Neural cell (in vitro differentiated cells): ENCODE measurements around the gene WDR31. TPM values are rescaled to one million over a fixed set of nuclear protein-coding genes. Genes with fewer than 3 reads are reported as not detected.
"Not testable (repeated sequence)": the region's sequence is repeated elsewhere in the genome, so short reads cannot be mapped to it uniquely, and the experiment has no call there.

Experiments used
- H2AFZ ChIP-seq: fragments of 200-600, 300-800 bp; sonication (generic), shearing (Covaris generic); 2 replicates; pipeline ENCODE4 v1.6.0; 2014; ENCODE audit warnings: low read depth, mild to moderate bottlenecking, antibody characterized with exemption, low read length, moderate library complexity
- H3F3A ChIP-seq: fragments of 200-600 bp; shearing (Covaris generic); 2 replicates; pipeline ENCODE4 v1.6.1; 2016; ENCODE audit warnings: mild to moderate bottlenecking, moderate library complexity, mixed read lengths, antibody characterized with exemption, low read length; ENCODE audit not compliant: insufficient read depth, poor library complexity, severe bottlenecking
- H3K27ac ChIP-seq: fragments of 200-600, 300-800 bp; sonication (generic), shearing (Covaris generic); 2 replicates; pipeline ENCODE4 v1.5.1; 2014; ENCODE audit warnings: mild to moderate bottlenecking, low read length, moderate library complexity
- H3K27me3 ChIP-seq: fragments of 300-800, 200-600 bp; sonication (generic), shearing (Covaris generic); 2 replicates; pipeline ENCODE4 v1.6.0; 2014; ENCODE audit warnings: mild to moderate bottlenecking, low read depth, low read length, moderate library complexity; ENCODE audit not compliant: insufficient read depth
- H3K36me3 ChIP-seq: fragments of 300-800, 200-600 bp; sonication (generic), shearing (Covaris generic); 2 replicates; pipeline ENCODE4 v1.5.1; 2014; ENCODE audit warnings: mild to moderate bottlenecking, antibody characterized with exemption, low read length, moderate library complexity; ENCODE audit not compliant: insufficient read depth
- H3K4me2 ChIP-seq: fragments of 300-800, 200-600 bp; sonication (generic), shearing (Covaris generic); 2 replicates; pipeline ENCODE4 v1.6.0; 2014; ENCODE audit warnings: mild to moderate bottlenecking, low read length
- H3K4me3 ChIP-seq: fragments of 300-800, 200-600 bp; sonication (generic), shearing (Covaris generic); 2 replicates; pipeline ENCODE4 v1.5.1; 2014; ENCODE audit warnings: mild to moderate bottlenecking, low read length, moderate library complexity
- H3K79me2 ChIP-seq: fragments of 200-600 bp; shearing (Covaris generic); replicated peaks from 2 replicates; pipeline ENCODE4 v1.6.0; 2014; ENCODE audit warnings: mild to moderate bottlenecking, low read length, moderate library complexity; ENCODE audit not compliant: insufficient read depth
- H3K9ac ChIP-seq: fragments of 300-800, 200-600 bp; sonication (generic), shearing (Covaris generic); 2 replicates; pipeline ENCODE4 v1.6.1; 2016; ENCODE audit warnings: mild to moderate bottlenecking, low read length, mixed read lengths
- H3K9me2 ChIP-seq: fragments of 200-600 bp; shearing (Covaris generic); 2 replicates; pipeline ENCODE4 v1.6.1; 2016; ENCODE audit warnings: mild to moderate bottlenecking, low read length, mixed read lengths; ENCODE audit not compliant: insufficient read depth
- H3K9me3 ChIP-seq: fragments of 200-600, 300-800 bp; sonication (generic), shearing (Covaris generic); 2 replicates; pipeline ENCODE4 v1.6.1; 2016; ENCODE audit warnings: mild to moderate bottlenecking, mixed run types, low read length, moderate library complexity, mixed read lengths
- H4K20me1 ChIP-seq: fragments of 200-600 bp; shearing (Covaris generic); 2 replicates; pipeline ENCODE4 v1.6.1; 2016; ENCODE audit warnings: mild to moderate bottlenecking, mixed run types; ENCODE audit not compliant: insufficient read depth
- EP300 ChIP-seq: fragments of 450-650 bp; conservative IDR thresholded peaks from 2 replicates; pipeline ENCODE4 v1.6.1; 2014; ENCODE audit warnings: antibody characterized with exemption, mild to moderate bottlenecking, moderate library complexity; ENCODE audit not compliant: poor library complexity, severe bottlenecking
- EZH2 ChIP-seq: fragments of 200-600, 300-800 bp; shearing (Covaris generic), sonication (generic); IDR thresholded peaks from 2 replicates; pipeline ENCODE4 v1.6.1; 2014; ENCODE audit warnings: antibody characterized with exemption, low read length, borderline replicate concordance, mild to moderate bottlenecking; ENCODE audit not compliant: insufficient read depth, poor library complexity, severe bottlenecking
- MXI1 ChIP-seq: fragments of 450-650 bp; conservative IDR thresholded peaks from 2 replicates; pipeline ENCODE4 v1.6.1; 2014; ENCODE audit warnings: antibody characterized with exemption, mild to moderate bottlenecking; ENCODE audit not compliant: poor library complexity, severe bottlenecking
- POLR2AphosphoS5 ChIP-seq: IDR thresholded peaks from 2 replicates; pipeline ENCODE4 v1.6.1; 2012
- RAD21 ChIP-seq: fragments of 450-650 bp; conservative IDR thresholded peaks from 2 replicates; pipeline ENCODE4 v1.6.1; 2014; ENCODE audit warnings: antibody characterized with exemption, mild to moderate bottlenecking, moderate library complexity
- REST ChIP-seq: IDR thresholded peaks from 2 replicates; pipeline ENCODE4 v1.6.1; 2012; ENCODE audit warnings: borderline replicate concordance
- SMC3 ChIP-seq: fragments of 450-650 bp; conservative IDR thresholded peaks from 2 replicates; pipeline ENCODE4 v1.6.1; 2014; ENCODE audit warnings: antibody characterized with exemption, mild to moderate bottlenecking, moderate library complexity; ENCODE audit not compliant: poor library complexity
- TAF1 ChIP-seq: IDR thresholded peaks from 2 replicates; pipeline ENCODE4 v1.6.1; 2012; ENCODE audit warnings: low read depth
- polyA plus RNA-seq: library from polyadenylated mRNA; depleted of rRNA; stranded (reverse); fragments of >200 nt; gene quantifications from 2 replicates; pipeline ENCODE4 v1.2.3, GENCODE V29; 2014
- TF ChIP-seq, protein P1 (sequence below): fragments of 450-650 bp; IDR thresholded peaks from 2 replicates; pipeline ENCODE4 v1.5.1; 2014; ENCODE audit warnings: antibody characterized with exemption, mild to moderate bottlenecking, moderate library complexity; ENCODE audit not compliant: poor library complexity, severe bottlenecking

The WDR31 gene
- polyA plus RNA-seq, 1 donor from 2014 or later, result 0.59 TPM

DNA sequence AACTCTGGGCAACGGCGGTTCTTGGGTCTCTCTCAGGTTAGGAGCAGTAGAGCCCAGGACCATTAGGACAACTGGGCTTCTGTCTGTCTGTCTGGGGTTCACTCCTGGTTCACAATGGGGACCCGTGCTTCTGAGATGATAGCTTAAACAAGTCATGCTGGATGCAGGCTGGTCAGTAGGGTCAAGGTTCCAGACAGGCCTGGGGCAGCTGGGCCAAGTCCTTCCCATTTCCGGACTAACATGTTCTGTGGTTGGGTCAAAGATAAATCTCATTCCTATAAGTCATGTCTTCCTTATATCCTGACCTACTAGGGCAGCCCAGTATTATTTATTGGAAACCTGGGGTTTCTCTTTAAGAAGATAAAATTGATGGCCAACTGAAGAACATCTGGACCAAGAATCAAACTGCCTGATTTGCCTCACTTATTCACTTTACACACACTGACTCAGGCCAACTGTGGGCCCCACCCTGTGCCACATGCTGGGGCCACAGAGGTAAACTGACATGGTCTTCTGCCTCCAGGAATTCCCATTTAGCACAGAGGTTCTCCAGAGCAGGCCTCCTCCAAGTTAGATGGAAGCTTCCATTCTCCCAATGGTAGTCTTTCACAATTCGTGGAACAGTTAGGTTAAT lies 28.4 kb upstream of the WDR31 start:
- Histone ChIP-seq H3K4me2 (no peak overlapping the region), H3K9me2 (no peaks in the 10 kb centered on the region), H3K36me3 (no peaks in the 10 kb centered on the region), H3K9ac (no peak overlapping the region), H4K20me1 (no peaks in the 10 kb centered on the region), H3K9me3 (no peaks in the 10 kb centered on the region), H3K27me3 (no peaks in the 10 kb centered on the region), H3K79me2 (no peaks in the 10 kb centered on the region), H3F3A (no peaks in the 10 kb centered on the region), H3K27ac (no peak overlapping the region), H2AFZ (no peak overlapping the region), H3K4me3 (no peak overlapping the region)
- TF ChIP-seq TAF1 (no peak), MXI1 (no peak), SMC3 (no peak), RAD21 (no peak), POLR2AphosphoS5 (no peak), EP300 (no peak), EZH2 (no peak), REST (no peak)
- TF ChIP-seq, protein P1, sequence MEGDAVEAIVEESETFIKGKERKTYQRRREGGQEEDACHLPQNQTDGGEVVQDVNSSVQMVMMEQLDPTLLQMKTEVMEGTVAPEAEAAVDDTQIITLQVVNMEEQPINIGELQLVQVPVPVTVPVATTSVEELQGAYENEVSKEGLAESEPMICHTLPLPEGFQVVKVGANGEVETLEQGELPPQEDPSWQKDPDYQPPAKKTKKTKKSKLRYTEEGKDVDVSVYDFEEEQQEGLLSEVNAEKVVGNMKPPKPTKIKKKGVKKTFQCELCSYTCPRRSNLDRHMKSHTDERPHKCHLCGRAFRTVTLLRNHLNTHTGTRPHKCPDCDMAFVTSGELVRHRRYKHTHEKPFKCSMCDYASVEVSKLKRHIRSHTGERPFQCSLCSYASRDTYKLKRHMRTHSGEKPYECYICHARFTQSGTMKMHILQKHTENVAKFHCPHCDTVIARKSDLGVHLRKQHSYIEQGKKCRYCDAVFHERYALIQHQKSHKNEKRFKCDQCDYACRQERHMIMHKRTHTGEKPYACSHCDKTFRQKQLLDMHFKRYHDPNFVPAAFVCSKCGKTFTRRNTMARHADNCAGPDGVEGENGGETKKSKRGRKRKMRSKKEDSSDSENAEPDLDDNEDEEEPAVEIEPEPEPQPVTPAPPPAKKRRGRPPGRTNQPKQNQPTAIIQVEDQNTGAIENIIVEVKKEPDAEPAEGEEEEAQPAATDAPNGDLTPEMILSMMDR, result no peak

- H3K27ac ChIP-seq, H3K4me2 ChIP-seq, H3K9me2 ChIP-seq, H2AFZ ChIP-seq, H3K9me3 ChIP-seq, H3K79me2 ChIP-seq, H3K9ac ChIP-seq, H3K4me3 ChIP-seq, H3F3A ChIP-seq, H3K27me3 ChIP-seq, H4K20me1 ChIP-seq, H3K36me3 ChIP-seq: not testable (repeated sequence)
Observed at GRCh38 chr9:113365652-113366051, 25.6 kb upstream of the WDR31 start.

GRCh38 chr9:113364951-113365350 lies 24.9 kb upstream of the WDR31 start:
- no peak overlapping the region for H3K4me2 ChIP-seq

More at GRCh38 chr9:113364951-113365350, 24.9 kb upstream of the WDR31 start:
- H3K9ac ChIP-seq, result no peak overlapping the region
- no peaks in the 10 kb centered on the region for H3F3A ChIP-seq
- no peaks in the 10 kb centered on the region for H3K27me3 ChIP-seq
- no peaks in the 10 kb centered on the region for H3K79me2 ChIP-seq
- H2AFZ ChIP-seq, result no peak overlapping the region
- TF ChIP-seq REST, result no peak
- TF ChIP-seq, protein P1, result no peak
- no peak for TF ChIP-seq EZH2
- H3K9me2 ChIP-seq, result no peaks in the 10 kb centered on the region
- H3K36me3 ChIP-seq, result no peaks in the 10 kb centered on the region
- H3K27ac ChIP-seq, result no peak overlapping the region
- H3K9me3 ChIP-seq, result no peaks in the 10 kb centered on the region
- H4K20me1 ChIP-seq, result no peaks in the 10 kb centered on the region
- no peak overlapping the region for H3K4me3 ChIP-seq
